CD4-positive, alpha-beta T cell treated with Interferon gamma for 1 hour (primary cell): ENCODE results near the gene FOXE3.

ENCODE experiments used
- DNase-seq: peaks from one replicate; pipeline ENCODE4 v3.0.0-alpha.2; 2020

The FOXE3 gene

DNA sequence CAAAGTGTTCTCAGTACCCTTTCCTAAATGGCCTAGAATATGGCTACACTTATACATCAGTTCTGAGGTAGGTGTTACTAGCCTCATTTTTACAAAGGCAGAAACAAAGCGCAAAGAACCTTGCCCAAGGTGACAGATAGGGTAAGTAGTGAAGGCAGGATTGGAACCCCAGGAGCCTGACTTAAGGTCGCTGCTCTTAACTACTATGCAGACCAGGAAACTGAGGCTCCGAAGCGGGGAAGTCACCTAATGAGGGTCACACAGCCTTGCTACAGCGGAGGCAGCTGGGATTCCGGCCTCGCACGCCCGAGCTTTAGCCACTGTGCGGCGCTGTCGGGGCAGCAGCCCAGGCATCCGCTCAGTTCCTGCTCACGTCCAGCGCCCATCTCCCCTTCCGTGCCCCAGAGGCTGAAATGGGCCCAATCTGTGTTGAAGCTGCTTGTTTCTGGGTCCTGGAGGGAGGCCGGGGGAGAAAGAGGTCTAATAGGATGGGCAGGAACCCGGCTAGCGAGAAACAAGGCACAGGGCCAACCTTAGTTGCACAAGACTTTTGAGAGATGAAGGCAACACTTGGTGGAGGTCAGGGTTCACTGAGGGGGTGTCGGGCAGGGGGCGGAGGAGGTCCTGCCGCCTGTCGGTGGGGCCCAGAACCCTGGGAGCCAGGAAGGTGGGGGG is 20.4 kb downstream of the FOXE3 start:
- DNase-seq: peak; percentile 71

DNA sequence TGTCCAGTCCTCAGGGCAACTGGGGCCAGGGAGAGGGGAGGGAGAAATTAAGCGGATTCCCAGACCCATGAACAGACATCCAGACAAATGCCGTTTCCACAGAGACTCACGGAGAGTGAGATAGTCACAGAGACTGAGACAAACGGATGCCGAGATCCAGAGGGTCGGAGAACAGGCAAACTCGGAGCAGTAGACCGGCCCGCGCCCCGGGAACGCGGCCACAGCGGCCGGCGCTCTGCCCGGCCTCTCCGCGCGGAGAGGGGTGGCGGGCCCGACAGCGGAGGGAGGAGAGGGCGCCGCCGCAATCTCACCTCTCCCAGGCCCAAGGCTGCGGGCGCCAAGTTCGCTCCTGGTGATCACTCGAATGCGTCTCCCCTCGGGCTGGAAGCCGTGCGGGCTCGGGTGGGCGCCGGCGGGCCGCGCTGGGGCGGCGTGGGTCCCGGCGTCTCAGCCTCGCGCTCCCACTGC is 20.9 kb downstream of the FOXE3 start:
- DNase-seq: no peak

DNA sequence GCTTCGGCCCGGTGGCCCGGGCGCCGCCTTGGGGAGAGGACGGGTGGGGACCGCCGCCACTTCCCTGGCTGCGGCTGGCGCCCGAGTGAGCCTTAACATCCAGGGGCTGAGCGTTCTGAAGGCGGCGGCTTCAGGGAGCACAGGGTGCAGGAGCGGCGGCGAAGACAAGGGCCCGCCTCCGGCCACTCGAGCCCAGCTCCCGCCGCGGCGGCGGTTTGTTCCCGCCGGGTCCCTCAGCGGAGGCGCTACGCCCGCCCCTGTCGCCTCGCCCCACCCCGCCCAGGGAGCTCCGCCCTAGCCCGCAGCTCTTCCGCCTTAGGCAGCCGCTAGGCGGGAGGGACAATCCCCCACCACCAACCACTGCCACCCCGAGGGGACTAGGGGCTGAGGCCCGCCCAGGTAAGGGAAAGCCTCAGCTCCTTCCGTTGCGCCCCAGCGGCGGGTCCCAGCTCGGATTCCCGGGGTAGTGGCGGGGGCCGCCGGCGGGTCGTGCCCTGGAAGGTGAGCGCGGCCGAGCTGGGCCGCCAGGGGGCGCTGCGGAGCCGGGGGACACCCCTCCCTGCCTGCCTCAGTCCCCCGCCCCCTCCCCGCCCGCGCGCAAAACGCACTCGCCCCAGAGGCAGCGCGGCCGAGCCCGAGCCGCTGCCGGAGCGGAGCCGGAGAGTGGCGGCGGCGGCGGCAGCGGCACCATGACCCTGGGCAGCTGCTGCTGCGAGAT is 21.5 kb downstream of the FOXE3 start, which contains the start of gene FOXD2:
TSS of gene FOXD2 (plus strand) at position 598 of the 718 bp plus-strand sequence. CDS start at position 690, 92 bp downstream.
- DNase-seq: peak; percentile 87

DNA sequence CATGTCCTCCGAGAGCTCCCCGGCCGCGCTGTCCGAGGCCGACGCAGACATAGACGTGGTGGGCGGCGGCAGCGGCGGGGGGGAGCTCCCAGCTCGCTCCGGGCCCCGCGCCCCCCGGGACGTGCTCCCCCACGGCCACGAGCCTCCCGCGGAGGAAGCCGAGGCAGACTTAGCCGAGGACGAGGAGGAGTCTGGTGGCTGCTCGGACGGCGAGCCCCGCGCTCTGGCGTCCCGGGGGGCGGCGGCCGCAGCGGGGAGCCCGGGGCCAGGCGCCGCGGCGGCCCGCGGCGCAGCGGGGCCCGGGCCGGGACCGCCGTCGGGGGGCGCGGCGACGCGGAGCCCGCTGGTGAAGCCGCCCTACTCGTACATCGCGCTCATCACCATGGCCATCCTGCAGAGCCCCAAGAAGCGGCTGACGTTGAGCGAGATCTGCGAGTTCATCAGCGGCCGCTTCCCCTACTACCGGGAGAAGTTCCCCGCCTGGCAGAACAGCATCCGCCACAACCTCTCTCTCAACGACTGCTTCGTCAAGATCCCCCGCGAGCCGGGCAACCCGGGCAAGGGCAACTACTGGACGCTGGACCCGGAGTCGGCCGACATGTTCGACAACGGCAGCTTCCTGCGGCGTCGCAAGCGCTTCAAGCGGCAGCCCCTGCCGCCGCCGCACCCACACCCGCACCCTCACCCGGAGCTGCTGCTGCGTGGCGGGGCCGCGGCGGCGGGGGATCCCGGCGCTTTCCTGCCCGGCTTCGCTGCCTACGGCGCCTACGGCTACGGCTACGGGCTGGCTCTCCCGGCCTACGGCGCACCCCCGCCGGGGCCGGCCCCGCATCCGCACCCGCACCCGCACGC is 22.3 kb downstream of the FOXE3 start:
- peak; percentile 18 for DNase-seq

DNA sequence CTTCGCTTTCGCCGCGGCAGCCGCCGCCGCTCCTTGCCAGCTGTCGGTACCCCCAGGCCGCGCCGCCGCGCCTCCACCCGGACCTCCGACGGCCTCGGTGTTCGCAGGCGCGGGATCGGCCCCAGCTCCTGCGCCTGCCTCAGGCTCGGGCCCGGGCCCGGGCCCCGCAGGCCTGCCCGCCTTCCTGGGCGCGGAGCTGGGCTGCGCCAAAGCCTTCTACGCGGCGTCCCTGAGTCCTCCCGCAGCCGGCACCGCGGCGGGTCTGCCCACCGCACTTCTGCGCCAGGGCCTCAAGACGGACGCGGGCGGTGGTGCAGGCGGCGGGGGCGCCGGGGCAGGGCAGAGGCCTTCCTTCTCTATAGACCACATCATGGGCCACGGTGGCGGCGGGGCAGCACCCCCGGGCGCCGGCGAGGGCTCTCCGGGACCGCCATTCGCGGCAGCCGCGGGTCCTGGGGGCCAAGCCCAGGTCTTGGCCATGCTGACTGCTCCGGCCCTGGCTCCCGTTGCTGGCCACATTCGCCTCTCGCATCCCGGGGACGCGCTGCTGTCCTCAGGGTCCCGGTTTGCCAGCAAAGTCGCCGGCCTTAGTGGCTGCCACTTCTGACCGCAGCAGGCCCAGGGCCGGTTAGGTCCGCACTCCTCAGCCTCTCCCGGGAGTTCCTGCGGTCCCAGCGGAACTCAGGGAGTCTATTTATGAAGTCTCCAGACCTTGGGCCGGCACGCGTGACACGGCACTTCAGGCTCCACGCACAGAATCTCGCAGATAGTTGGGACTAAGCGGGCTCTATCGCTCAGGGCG is 23.1 kb downstream of the FOXE3 start:
- no peak for DNase-seq

DNA sequence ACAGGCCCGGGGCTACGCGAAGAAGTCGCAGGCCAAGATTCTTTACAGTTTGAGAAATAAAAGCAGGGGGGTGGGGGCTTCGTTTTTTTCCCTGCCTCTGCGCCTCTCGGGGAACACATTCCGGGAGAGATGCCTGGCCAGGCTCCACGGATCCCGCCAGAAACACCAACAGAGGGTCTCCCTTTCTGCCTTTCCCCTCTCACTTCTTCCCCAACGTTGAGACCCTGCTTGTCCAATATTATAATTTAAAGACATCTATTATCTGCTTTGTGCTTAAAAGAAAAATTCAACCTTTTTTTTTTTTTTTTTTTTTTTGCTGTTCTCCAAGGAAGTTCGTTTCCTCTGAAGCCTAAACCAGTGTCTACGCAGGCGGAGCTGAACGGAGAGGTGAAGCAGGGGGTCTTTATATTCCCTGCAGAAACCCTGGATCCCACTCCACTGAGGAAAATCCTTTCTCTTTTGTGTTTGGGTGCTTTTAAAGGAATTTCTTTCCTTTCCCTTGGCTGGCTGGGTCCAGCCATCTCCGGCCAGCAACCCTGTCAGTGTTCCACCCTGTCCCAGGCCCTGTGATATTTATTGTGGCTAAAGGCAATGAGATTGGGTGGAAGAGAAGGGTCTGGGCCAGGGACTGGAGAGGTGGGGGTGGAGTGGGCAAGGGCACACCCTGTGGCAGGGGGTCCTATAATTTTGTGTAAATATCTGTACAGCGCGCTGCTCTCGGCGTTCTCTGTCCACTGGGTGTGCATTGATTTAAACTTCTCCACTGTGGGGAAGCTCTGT is 23.9 kb downstream of the FOXE3 start:
- DNase-seq: no peak

DNA sequence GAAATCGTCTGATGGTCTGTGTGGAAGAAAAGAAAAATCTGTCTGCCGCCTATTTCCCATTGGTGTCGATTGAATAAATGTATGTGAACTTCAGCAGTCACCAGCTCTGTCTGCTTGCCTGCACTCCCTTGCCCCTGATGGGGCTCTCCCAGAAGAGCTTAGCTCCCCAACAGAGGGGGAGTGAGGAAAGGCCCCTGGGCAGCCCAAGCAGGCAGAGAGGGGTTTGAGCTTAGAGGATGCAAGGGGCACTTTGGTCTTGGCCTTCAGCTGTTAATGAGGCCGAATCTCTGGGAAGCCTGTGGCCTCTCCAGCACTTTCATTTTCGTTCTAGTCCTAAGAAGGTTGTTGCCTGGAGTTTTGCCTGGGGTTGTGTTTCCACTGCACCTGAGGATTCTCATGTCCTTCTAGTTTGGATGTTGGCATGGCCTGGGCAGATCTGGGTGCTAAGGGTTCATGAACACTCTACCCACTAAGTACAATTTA is 24.6 kb downstream of the FOXE3 start:
- no peak for DNase-seq

DNA sequence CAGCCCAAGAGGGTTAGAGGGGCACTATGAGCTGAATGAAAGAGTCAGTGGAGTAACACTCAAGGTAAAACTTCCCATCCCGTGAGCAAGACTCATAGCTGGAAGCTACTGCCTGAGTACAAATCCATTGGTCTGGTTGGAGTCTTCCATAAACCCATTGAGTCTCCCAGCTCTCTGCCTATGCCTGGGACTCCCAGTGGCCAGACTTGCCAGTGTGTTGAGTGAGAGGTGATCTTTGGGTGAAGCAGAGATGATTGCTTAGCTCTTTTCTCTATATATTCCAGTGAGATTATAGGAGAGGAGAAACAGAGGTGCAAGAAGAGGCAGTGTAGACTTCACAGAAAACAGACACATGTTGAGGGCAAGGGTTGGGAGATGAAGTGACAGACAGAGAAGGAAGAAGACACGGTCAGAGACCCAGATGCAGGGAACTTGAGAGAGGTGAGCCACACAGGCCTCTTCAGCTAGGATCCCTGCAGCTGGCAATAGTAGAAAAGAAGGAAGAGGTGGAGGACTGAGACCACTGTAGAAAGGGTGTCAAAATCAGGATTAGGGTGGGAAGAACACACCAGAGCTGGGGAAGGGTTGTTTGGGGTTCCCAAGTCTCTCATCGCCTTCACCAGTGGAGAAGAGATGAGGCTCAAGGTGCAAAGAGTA is 25.5 kb downstream of the FOXE3 start:
- DNase-seq: no peak

DNA sequence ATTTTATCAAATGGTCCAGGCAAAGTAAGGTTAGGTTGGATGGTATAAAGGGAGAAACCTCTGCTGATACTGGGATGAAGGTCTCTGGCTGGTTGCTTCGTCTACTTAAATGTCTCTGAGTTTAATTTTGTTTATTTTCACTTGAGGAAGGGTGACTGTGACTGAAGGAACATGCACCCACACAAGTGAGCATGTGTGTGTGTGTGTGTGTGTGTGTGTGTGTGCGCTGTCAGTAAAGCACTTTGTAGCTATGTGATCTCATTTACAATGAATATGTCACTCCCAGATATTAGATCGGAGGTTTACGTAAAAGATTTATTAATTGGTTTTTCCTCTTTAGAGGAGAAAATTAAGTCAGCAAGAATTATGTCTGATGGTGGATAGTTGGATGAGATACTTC is 26.1 kb downstream of the FOXE3 start:
- no peak for DNase-seq

DNA sequence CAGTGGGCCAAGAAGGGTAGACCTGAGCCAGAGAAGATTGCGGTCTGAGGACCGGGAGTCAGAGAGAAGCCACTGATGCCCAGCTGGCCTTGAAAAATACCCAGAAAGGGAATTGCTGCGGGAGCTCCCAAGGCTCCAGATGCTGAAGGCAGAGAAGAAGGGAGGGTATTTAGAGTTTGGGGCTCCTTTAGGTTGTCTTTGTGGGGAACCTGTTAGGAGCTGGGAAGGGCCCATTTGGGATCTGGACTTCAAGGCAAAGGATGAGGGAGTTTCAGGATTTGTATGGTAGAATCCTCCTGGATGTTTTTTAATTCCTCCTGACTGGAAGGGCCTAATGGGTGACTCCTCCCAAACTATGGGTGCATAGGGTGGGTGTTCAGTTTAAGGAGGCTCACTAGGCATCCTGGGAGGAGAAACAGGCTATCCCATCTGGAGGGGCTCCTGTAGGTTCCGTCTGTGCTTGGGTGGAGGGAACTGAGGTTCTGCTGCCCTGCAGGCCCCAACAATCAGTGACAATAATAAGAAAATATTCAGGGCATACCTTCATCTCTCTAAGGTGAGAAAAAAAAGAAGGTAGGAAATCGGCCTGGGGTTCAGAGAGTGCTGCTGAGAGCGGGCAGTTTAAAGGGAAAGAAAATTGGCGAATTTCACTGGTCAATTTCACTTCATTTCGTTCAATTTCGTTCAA is 26.9 kb downstream of the FOXE3 start:
- no peak for DNase-seq

DNA sequence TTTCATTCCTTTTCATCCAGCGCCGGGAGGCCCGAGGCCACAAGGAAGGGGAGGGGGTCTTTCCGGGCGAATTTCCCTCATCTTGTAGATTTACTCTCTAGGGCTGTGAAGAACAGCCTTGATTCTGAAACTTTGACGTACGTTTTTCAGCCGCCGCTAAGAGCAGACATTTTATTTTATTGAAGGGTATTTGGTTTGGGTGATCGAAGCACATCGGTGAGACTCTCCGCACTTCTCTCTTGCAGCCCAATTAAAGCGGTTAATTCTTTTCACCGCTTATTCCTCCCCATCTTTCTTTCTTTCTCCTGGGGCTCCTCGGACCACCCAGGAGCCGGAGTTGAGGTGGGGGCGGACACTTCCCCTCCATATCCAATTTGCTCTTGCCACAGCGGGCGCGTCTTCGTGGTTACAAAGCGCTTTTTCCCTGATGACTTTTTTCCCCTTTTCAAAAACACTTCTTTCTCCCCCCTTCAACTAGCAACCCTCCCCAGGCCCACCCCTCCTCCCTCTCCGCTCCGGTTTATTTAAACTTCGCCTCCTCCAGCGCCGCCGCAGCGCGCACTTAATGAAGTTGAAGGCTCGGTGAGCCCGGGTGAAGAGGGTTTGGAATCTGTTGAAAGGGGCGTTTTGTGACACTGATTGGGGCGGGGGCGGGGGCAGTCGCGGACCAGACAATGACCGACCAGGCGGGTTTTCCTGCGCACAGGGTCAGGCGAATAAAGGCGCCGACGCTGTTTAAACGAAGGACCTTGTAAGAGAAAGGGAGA is 27.6 kb downstream of the FOXE3 start:
- no peak for DNase-seq

DNA sequence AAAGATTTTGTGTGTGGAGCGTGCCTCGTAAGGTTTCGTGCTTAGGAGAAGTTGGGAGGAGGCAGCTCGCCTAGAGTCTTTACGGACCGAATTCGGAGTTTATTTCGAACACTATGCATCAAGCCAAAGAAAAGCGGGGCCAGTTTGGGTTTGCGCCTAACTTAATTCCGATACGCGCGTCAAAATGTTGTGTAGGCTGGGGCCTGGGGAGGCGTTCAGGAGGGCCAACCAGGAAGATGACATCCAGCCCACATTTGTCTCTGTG is 28.1 kb downstream of the FOXE3 start:
- no peak for DNase-seq

DNA sequence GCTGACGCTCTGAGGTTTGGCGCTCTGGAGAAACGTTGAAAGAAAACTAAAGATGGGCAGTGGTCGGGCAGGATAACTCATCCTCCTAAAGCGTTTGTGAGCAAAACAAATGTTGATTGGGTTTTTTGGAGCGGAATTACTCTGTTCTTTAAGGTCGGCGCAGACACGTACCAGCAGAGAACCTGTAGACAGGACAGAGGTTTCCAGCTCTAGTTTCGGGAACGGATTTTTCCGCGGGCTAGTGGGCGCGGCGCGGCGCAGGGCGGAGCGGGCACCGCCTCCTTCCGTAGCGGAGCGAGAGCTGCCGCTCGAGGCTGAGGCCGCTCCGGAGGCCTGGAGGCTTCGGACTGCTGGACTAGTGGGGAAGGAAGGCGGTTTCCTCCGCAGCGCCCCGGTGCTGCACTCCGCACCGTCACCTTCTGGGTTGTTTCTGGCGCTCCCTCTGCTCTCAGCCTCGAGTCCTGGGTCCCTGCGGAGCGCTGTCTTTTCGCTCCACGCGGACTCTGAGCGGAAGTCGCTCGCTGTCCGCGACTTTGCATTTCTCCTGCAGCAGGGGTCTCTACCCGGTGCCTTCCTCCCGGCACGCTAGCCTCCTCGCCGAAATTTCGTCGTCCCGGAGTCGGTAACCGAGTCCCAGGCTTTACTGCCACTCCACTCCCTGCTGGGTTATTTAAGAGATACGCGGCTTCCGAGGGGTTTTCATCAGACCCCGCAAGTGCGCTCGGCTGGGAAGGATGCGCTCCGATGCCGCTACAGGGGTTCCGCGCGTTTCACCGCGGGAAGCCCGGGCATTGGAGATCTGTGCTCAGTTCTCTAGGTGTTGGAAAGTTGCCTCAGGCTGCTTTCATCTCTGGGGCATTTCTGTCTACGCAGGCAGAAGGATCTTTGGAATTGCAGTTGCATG is 28.7 kb downstream of the FOXE3 start:
- no peak for DNase-seq

DNA sequence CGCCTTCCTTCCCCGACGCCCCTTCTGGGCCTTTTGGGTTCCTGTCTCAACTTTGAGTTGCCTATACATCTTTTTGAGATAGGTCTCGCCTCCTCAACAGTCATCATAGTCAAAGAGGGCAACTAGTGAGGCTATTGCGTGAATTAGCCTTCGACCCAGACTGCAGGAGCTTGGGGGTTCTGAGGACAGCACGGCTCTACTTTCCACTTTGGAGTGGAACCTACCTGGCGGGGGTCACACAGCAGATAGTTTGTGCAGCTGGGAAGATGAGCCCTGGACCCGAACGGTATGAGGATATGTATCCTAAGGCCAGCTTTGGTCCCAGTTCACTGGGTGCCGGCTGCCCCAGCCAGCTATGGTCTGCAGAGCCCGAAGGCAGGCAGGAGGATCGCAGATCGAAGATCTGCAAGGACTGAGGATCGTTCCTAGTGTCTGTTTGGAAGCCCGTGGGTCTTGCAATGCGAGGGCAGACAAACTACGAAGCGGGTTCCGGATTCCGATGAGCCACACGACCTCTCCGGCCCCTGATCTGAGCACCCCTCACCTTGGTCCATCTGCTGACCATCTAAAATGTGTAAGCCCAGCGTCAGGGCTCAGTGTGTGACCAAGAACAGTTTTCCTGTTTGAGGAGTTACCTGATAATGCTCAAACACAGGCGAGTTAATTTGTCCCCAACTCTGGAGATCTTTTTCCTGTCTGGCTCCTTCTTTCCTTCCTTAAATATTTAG is 29.9 kb downstream of the FOXE3 start:
- no peak for DNase-seq

DNA sequence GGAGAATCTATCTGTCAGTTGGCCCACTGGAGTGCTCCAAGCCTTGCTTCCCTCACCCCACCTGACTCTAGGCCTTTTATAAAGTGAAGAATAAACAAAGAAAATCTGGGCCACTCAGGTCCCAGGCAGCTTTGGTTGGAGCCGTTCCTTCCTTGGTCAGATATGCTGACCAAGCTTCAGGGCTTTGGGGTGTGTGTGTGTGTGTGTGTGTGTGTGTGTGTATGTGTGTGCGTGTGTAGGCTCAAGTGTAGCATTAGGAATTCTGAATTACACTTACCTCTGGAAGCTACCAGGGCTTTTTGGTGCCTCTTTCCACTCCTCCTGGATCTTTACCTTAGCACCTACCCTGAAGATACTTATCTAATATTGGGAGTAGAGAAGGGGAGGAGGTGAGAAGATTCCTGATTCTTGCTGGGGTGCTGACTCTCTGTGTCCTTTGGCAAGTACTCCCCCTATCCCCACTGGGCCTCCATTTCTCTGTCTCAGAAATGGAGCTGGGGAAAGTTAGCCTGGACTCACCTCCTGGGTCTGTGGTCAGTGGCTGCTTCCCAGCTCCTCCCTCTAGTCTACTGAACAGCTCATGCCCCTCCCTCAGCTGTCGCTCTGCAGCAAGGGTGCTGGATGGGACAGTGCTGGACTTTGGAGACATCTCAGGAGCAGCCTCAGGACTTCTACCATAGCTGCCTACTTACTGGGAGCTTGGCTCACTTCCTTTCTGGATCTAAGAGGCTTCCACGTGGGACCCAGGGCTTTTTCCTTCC is 32.6 kb downstream of the FOXE3 start:
- DNase-seq: no peak

DNA sequence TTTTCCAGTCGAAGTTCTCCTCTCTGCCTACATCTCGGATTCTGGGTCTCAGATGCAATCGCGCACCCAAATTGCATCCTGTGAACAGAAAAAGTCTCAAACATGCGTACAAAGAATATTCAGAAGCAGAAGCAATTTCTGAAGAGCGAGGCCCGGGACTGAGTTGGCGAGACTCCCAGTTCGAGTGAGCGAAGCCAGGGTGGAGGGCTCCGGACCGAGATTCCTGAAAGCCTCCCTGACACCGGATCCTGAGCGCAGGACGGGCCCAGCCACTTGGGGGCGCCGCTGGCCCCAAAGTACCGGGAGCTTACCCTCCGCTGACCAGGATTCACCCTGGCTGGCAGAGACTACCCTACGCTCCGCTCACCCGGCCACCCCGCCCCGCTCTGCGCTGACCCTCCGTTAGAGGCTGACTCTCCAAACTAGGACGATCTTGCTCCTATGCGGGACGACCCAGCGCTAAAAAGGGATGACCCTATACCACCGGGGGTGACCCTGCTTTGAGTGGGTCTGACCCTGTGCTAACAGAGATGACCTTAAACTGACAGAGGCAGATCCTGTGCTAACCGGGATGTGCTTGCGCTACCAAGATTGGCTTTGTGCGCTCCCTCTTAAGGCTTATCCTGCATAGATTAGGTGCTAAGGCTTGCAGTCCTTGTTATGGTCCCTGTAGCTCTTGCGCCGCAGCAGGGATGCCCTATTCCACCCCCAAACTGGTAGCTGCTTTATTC is 33.9 kb downstream of the FOXE3 start:
- DNase-seq: no peak

DNA sequence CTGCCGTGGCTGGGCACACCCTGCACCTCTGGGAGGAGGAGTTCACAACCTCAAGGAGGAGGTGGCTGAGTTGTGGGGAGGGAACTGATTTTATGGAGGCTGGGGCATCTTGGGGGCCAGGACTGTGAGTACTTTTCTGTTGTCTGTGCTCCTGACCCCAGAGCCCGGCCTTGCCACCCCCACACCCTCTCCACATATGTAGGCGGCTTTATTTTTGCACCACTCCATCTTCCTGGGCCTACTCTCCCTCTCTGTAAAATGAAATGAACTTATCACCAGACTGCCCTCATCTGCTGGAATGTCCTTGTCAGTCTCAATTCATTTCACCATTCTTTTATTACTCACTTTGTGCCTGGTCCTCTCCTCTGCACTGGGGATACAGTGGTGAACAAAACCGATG is 34.5 kb downstream of the FOXE3 start:
- no peak for DNase-seq
